AG04449 (cell line): ENCODE results near the gene GPR35.

ENCODE experiments used
- CTCF ChIA-PET: fragments of 350-600 bp; formaldehyde crosslinking; extraction: SDS; loops from one replicate; lab custom pipeline; 2021; ENCODE audit warnings: antibody characterized with exemption; lab: Yijun Ruan, JAX
- POLR2A ChIA-PET: fragments of 400-600, 350-600 bp; formaldehyde crosslinking; extraction: SDS; loops from one replicate; lab custom pipeline; 2020; ENCODE audit warnings: antibody characterized with exemption, inconsistent platforms; lab: Yijun Ruan, JAX
- DNase-seq: peaks from one replicate; pipeline ENCODE4 v3.0.0-alpha.2; 2010; ENCODE audit warnings: low read depth, low spot score
- H3K4me3 ChIP-seq: 2 replicates; pipeline ENCODE4 v1.5.1; 2011; ENCODE audit warnings: low read depth, mild to moderate bottlenecking, control low read depth, low read length
- TF ChIP-seq, protein P1 (sequence below): IDR thresholded peaks from one replicate; pipeline ENCODE4 v1.5.1; 2011; ENCODE audit warnings: mild to moderate bottlenecking, moderate library complexity, low read length, control low read depth, inconsistent platforms; ENCODE audit not compliant: insufficient read depth; ENCODE audit errors: missing control alignments

GPR35 gene

DNA sequence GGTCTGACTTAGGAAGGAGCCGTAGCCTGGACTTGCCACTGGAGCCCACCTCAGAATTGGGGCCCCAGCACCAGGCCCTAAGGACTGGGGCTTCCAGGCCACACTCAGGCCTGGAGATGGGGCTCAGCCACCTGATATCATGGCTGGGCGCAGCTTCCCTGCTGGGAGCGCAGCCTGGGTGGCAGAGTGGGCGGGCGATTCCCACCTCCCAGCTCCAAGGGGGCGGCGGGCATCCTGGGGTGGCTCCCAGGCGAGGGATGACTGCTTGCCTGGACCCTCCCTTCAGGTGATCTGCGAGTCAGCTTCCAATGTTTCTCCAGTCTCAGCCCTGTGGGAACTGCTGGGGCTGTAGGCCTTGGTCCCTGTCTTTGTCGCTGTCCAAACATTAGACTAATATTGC lies 20.1 kb downstream of the GPR35 start:
- POLR2A ChIA-PET: no interaction called here
- no peak for DNase-seq
- no peak overlapping the region for H3K4me3 ChIP-seq
- CTCF ChIA-PET: no interaction called here
- TF ChIP-seq, protein P1, sequence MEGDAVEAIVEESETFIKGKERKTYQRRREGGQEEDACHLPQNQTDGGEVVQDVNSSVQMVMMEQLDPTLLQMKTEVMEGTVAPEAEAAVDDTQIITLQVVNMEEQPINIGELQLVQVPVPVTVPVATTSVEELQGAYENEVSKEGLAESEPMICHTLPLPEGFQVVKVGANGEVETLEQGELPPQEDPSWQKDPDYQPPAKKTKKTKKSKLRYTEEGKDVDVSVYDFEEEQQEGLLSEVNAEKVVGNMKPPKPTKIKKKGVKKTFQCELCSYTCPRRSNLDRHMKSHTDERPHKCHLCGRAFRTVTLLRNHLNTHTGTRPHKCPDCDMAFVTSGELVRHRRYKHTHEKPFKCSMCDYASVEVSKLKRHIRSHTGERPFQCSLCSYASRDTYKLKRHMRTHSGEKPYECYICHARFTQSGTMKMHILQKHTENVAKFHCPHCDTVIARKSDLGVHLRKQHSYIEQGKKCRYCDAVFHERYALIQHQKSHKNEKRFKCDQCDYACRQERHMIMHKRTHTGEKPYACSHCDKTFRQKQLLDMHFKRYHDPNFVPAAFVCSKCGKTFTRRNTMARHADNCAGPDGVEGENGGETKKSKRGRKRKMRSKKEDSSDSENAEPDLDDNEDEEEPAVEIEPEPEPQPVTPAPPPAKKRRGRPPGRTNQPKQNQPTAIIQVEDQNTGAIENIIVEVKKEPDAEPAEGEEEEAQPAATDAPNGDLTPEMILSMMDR: no peak

DNA sequence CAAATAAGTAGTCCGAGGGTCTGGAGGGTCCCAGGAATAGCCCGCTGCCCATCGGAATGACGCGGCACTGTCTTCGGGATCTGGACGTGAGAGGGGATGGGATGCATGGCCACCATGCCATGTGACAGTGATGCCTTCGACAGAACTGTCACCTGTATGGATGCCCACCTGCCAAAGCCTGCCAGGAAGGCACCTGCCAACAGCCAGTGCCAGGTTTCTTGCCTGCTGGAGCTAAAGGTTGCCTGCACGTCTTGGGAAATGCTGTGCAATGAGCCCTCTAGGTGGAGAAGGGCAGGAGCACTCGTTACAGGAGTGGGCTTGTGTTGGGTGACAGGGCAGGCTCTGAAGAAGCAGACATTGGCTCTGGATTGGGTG lies 20.5 kb downstream of the GPR35 start:
- no peak overlapping the region for H3K4me3 ChIP-seq
- ChIA-PET POLR2A (no interaction called here), CTCF (no interaction called here)
- no peak for DNase-seq
- TF ChIP-seq, protein P1: no peak

GRCh38 chr2:240646176-240646899 lies 21.1 kb downstream of the GPR35 start:
- DNase-seq: no peak
- TF ChIP-seq, protein P1: no peak
- POLR2A ChIA-PET: no interaction called here
- no peak overlapping the region for H3K4me3 ChIP-seq
- CTCF ChIA-PET: no interaction called here

- TF ChIP-seq, protein P1: no peak
- DNase-seq: no peak
- no peak overlapping the region for H3K4me3 ChIP-seq
- CTCF ChIA-PET: no interaction called here
- POLR2A ChIA-PET: no interaction called here
Observed at GRCh38 chr2:240646900-240647502, 21.7 kb downstream of the GPR35 start.

DNA sequence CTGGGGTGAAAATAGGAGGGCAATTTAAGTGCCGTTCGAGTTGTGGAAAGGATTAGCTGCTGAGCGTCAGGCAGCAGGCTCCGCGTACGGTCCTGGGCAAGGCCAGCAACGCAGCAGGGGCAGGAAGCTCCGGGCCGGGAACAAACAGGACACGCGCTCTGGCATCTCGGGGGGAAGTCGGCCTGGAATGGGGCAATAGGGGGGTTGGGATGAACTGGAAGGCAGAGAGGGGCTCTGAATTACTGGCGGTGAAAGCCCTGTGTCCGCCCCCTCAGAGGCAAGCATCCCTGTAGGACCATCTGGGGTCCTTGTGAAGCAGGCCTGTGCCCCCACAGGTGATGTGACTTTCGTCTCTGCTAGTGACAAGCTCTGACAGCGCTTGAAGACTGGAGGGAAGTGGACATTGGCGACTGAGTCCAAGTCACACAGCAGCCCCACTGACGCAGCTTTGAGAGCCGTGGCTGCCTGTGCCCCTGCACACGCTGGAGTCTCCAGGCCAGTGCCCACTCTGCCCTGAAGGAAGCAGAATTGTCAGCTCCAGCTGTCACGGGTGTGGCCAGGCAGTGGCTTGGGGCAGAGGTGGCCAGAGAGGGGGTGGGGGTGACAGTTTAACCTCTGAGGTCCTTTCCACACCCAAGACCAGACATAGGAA lies 22.3 kb downstream of the GPR35 start:
- CTCF ChIA-PET: no interaction called here
- POLR2A ChIA-PET: no interaction called here
- DNase-seq: no peak
- TF ChIP-seq, protein P1: no peak
- H3K4me3 ChIP-seq: no peak overlapping the region

DNA sequence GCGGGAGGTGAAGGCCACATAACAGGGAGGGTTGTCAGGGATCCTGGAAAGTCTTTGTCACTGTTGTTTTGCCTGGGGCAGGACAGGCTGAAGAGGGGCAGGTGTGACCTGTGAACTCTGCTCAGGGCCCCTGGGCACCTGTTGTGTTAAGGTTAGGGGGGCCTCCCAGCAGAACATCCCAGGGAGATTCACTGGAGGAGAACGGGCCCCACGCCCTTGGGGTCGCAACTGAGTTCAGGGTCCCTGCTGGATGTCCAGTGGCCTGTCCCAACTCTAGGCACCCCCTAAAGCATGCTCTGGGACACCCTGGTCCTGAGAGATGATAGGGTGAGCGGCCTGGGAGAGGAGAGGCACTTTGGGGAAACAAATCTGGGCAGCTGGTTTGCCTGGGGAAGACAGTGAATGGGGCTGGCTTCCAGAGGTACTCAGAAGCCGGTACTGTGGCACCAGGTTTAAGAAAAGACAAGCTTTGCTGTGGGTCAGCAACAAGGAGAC lies 22.9 kb downstream of the GPR35 start:
- TF ChIP-seq, protein P1: no peak
- ChIA-PET POLR2A (no interaction called here), CTCF (no interaction called here)
- H3K4me3 ChIP-seq: no peak overlapping the region
- DNase-seq: no peak
